ENCODE data around the gene CLEC3B.
"Not testable (repeated sequence)": the region's sequence is repeated elsewhere in the genome, so short reads cannot be mapped to it uniquely, and the experiment has no call there.

Gene CLEC3B

DNA sequence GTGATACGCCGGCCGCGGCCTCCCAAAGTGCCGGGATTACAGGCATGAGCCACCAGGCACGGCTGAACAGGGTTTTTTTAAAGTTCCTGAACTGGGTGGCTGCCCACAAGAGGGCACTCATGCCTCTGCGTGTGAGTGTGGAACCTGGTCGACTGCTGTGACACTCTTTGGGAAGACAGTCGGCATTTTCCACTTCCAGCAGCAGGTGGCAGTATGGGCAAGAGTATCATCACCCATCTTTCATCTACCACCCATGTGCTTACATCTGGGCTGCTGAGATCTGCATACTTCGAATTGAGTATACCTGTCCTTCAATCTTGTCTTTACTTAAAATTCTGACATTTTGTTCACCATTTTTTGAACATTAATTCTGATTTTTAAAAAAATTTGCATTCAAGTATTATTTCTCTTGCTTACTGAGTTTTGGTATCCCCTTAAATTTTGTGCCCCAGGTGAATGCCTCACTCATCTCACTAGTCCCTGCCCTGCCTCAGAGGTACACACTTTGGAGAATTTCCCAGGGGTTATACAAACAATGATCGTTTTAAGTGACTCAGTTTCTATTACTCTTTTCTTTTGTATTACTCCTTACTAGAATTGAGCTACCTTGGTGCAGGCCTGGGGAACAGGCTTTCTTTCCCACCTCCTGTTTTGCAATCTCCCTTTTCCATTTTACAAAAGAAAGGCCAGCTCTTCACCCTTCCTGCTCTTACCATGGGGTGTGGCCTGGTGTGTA is 11.8 kb downstream of the CLEC3B start:
- DNase-seq = peak; percentile 94

GRCh38 chr3:45041666-45042065 is 15.6 kb downstream of the CLEC3B start:
- no peak for DNase-seq

GRCh38 chr3:45042162-45042561 is 16.1 kb downstream of the CLEC3B start:
- DNase-seq = no peak

GRCh38 chr3:45043728-45044299 is 17.7 kb downstream of the CLEC3B start:
- no peak for DNase-seq

DNA sequence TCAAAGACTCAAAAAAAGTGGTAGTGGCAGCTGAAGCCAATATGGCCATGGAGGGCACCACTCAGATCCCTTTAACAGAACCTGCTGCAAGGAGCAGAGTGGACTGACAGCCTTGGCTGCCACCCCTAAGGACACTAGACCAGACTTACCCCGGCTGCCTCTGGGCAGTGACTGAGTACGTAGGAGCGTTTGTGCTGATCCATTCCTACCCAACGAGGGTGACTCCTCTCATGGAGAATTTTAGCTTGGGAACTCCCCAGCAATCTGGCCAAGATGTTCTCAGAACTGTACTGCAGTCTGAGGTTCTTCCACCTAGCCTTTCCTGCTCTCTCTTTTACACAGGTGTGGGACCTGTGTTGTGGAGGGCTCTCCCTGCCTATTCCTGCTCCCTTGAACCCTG is 22.1 kb downstream of the CLEC3B start:
- DNase-seq = no peak

DNA sequence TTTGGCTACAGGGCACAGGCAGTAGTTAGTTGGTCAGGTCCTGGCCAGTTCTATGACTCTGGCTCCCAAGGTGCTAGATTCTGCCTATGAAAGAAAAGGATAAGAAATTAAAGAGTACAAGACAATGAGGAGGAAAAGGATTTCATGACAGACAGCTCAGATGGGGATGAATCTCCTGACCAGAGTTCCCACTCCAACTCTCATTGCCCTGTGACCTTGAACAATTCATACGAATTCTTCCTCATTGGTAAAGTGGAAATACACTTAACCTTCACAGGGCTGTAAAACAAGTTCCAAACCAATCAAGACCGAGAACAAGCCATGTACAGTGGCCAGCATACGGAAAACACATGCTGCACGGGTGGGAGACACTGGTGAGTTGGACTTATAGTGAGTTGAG is 23.7 kb downstream of the CLEC3B start:
- DNase-seq = no peak

GRCh38 chr3:45051685-45052084 is 25.6 kb downstream of the CLEC3B start:
- DNase-seq = no peak

GRCh38 chr3:45053805-45054195 is 27.7 kb downstream of the CLEC3B start:
- DNase-seq = not testable (repeated sequence)

GRCh38 chr3:45054196-45054857 is 28.2 kb downstream of the CLEC3B start:
- DNase-seq = no peak

DNA sequence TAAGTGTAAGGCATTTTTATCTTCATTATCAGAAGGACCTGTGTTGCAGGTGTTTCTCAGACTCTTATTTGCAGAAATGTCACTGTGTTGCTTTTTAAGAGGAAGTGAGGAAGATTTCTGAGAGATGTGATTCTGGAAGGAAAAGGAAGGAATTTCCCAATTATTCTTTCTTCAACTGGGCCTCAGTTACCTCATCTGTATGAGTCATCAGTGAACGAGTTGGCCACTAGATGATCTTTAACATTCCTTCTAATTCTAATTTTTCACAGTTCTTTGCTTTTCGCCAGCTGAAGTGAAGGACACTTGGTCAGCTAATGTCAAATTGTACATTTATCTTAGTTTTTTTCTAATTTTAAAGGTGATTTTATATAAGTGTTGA is 28.9 kb downstream of the CLEC3B start:
- no peak for DNase-seq

GRCh38 chr3:45055411-45056143 is 29.5 kb downstream of the CLEC3B start:
- DNase-seq = no peak

DNA sequence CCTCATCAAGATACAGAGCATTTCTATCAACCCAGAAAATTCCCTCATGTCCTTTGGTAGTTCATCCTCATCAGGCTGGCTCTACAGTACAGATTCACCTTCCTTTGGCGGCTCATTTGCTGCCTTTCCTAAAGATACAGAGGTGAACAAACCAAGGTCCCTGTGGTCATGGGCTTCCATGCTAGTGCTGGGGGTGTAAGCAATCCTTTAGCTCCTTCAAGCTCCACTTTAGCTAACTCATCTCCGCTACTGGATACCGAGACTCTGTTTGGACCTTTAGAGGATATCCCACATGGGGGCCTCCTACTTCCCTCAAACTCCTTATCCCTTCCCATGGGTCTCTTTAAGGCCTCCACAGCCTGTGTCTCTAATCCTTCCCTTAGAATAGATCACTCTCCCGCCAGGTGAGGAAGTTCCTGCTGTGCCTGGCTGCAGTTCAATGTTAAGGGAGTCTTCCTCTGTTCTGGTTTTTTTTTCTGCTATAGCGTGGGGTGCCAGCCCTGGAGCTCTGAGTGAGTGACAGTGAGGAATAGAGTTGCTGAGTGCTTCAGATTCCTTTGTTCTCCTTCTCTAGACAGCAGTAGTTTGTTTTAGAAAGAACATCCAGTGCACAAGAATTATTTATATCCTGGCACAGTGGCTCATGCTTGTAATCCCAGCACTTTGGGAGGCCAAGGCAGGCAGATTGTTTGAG is 30.7 kb downstream of the CLEC3B start:
- no peak for DNase-seq

DNA sequence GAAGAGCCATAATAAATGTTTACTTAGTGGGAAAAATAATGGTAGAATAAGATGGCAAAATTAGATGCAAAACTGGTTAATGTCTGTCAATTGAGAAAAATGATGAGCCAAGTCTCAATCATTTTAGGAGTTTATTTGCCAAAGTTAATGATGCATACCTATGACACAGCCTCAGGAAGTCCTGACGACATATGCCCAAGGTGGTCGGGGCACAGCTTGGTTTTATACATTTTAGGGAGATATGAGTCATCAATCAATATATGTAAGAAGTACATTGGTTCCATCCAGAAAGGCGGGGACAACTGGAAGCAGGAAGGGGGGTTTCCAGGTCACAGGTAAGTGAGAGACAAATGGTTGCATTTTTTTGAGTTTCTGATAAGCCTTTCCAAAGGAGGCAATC is 31.5 kb downstream of the CLEC3B start:
- no peak for DNase-seq

DNA sequence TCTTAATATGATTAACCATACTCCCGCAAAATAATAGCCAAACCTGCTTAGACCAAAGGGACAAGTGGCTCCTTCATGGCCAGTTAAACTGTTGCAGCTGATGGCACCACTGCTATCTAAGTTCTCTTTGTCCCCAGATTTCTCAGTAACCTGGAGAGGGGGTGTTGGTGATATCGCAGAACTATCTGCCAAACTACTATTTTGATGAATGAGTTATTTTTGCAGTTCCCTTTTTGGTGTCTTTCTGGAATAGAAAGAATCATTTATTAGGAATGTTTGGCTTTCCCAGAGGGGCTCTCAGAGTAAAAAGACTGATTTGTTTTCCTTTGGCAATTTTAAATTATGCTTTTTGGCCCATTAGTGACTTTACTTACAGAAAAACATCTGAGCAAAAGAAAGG is 33.0 kb downstream of the CLEC3B start:
- no peak for DNase-seq

DNA sequence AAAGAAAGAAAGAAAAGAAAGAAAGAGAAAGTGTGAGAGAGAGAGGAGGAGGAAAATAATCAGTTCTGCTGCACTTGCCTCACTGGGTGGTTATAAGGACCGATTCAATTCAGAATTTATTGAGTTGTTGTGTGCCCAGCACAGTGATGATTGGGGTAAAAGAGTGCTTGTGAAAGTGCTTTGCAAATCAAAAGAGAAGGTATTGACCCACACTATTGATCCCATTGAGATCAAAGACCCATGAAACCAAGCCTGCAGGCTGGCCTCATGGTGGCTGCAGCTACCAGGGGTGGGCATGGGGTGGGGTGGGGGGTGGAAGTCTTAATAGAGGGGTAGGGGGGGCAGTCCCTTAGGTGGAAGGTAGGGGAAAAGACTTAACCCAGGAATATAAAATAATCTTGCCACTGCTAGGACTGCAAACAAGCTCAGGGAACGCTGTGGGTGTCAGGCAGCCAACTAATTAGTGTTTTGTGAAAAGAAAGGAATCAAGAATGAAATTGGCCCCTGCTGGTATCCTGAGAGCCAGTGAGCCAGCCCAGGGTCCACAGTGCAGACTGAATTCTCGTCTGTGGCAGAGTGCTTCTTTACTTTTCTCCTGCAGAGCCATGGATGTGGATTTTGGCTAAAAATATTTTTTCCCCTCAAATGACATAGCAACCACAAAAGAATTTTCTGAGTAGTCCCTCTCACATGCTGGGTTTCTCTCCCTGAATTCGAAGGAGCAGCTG is 34.2 kb downstream of the CLEC3B start:
- no peak for DNase-seq

DNA sequence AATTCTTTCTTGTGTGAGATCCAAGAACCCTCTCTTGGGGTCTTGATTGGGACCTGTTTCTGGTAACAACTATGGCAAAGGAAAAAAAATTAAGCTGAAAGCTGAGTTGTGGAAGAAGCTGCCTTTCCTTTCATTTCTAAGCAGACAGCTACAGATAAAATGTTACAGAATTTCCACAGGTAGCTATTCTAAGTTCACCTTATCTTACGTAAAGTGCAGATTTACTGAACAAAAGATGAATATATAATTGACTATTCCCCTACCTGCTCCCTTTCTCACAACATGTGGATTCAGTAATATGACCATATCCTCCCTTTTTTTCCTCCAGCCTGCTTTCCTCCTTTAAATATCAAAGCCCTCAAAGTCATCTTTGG is 36.6 kb downstream of the CLEC3B start:
- DNase-seq = no peak

DNA sequence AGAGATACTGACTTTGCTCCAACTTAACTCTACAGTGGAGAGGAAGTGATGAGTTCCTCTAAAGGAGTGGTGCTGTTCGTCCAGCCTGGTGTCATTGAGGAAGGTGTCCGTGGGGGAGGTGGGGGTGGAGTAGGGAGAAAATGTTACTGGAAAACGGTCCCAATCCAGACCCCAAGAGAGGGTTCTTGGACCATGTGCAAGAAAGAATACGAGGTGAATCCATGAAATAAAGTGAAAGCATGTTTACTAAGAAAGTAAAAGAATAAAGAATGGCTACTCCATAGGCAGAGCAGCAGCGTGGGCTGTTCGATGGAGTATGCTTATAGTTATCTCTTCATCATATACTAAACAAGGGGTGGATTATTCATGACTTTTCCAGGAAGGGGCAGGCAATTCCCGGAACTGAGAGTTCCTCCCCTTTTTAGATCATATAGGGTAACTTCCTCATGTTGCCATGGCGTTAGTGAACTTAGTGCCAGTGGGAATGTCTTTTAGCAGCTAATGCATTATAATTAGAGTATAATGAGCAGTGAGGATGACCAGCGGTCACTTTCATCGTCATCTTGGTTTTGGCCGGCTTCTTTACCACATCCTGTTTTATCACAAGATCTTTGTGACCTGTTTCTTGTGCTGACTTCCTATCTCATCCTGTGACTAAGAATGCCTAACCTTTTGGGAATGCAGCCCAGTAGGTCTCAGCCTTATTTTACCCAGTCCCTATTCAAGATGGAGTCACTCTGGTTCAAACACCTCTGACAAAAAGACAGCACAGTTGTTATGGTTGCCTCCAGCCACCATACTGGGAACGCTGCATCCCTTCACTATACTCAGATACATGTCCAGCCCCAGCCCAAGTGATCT is 38.6 kb downstream of the CLEC3B start:
- no peak for DNase-seq

DNA sequence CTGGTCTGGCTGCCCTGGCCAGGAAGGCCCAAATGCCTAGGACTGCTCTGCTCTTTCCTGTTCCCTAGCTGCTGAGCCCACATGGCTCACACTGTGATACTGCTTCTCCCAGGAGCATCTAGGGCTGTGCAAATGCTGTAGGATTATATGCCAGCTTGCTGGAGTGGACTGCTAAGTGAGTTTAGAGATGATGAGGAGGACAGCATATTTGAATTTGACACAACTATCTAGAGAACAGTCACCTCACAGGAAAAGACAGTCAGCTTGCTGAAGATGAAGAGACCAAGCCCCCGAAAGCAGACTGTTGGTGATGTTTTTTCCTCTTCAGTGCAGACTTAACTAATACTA is 39.2 kb downstream of the CLEC3B start:
- no peak for DNase-seq

DNA sequence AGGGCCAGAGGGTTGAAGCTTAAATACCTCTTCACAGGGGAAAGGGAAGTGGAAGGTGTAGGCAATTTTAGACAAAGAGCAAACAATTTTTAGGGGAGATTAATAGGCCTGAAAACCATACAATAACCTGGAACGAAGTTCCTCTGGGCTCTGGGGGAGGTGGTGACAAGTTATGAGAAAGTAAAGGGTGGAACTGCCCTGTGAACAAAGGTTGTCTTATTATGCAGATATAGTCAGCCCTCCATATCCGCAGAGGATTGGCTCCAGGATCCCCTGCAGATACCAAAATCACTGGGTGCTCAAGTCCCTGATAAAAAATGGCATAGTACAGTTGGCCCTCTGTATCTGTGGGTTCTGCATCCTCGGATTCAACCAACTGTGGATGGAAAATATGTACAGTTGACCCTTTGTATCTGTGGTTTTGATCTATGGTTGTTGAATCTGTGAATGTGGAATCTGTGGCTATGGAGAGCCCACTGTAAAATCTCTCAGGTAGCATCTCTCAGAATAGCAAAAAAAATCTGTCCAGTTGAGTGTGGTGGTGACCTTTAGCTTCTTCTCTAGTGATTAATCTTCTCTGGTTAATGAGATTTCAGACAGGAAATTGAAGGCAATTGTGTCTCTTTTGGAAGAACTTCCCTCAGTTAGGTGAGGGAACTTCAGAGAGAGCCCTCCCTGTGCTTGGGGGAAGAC is 40.2 kb downstream of the CLEC3B start:
- DNase-seq = no peak

GRCh38 chr3:45067486-45067885 is 41.4 kb downstream of the CLEC3B start:
- no peak for DNase-seq

GRCh38 chr3:45067941-45068340 is 41.8 kb downstream of the CLEC3B start:
- DNase-seq = no peak

Data from RPMI8226 (cell line).